HepG2 (cell line): ENCODE results near the gene PRKAR1B. TPM values are rescaled to one million over a fixed set of nuclear protein-coding genes. Genes with fewer than 3 reads are reported as not detected.

Experiments
- ATAC-seq: fragments of 200-7000 bp; cut with Tn5 transposase; 3 replicates; pipeline ENCODE4 v1.9.1; 2020; ENCODE audit warnings: mild to moderate bottlenecking, moderate library complexity
- BruUV-seq: library from RNA; stranded (reverse); fragments of 400-500 nt; replicated peaks from 2 replicates; lab custom pipeline; 2021; lab: Mats Ljungman, UMichigan
- CTCF ChIA-PET: fragments of 300-600 bp; formaldehyde crosslinking; extraction: SDS; loops from one replicate; lab custom pipeline; 2021; ENCODE audit warnings: low total read pairs, inconsistent platforms, low intra/inter-chr PET ratio; lab: Yijun Ruan, JAX
- POLR2A ChIA-PET: fragments of 350-600 bp; sonication (Branson Sonifier 250); formaldehyde crosslinking; loops from one replicate; lab custom pipeline; 2020; ENCODE audit warnings: antibody characterized with exemption, inconsistent platforms; lab: Yijun Ruan, JAX
- DNase-seq: peaks from one replicate; pipeline ENCODE4 v3.0.0-alpha.2; 2015; ENCODE audit warnings: low spot score
- FAIRE-seq: peaks from 3 replicates; lab custom pipeline; 2011; peaks lifted over from hg19 to GRCh38; lab: Jason Lieb, UNC
- H2AFZ ChIP-seq: one replicate; pipeline ENCODE4 v1.6.1; 2011; ENCODE audit warnings: low read length, inconsistent platforms
- H3K27ac ChIP-seq: fragments of 300-600 bp; 3 replicates; pipeline ENCODE4 v1.8.0; 2011; ENCODE audit warnings: mixed run types, mild to moderate bottlenecking, mixed read lengths, low read length, inconsistent platforms; ENCODE audit not compliant: insufficient read depth; ENCODE audit errors: extremely low read length
- H3K27me3 ChIP-seq, 2 experiments: fragments of 200-600 bp in 1 of 2; 2 replicates in 1 of 2; 3 replicates in 1 of 2; pipeline versions ENCODE4 v1.6.0 to v1.8.0; 2011; ENCODE audit warnings: low read length in 2 of 2, mild to moderate bottlenecking in 2 of 2, moderate library complexity in 2 of 2, inconsistent platforms in 1 of 2; ENCODE audit not compliant: insufficient read depth in 2 of 2, control insufficient read depth in 1 of 2
- H3K36me3 ChIP-seq, 2 experiments: fragments of 200-600 bp in 1 of 2; replicated peaks in 1 of 2; 2 replicates in 1 of 2; 3 replicates in 1 of 2; pipeline versions ENCODE4 v1.5.1 to v1.8.0; 2011; ENCODE audit warnings: low read length in 2 of 2, inconsistent platforms in 1 of 2; ENCODE audit not compliant: insufficient read depth in 2 of 2, control insufficient read depth in 1 of 2
- H3K4me1 ChIP-seq: 2 replicates; pipeline ENCODE4 v1.5.1; 2012; ENCODE audit warnings: low read length, inconsistent platforms; ENCODE audit not compliant: insufficient read depth
- H3K4me2 ChIP-seq: 2 replicates; pipeline ENCODE4 v1.6.0; 2011; ENCODE audit warnings: low read depth, low read length, inconsistent platforms
- H3K4me3 ChIP-seq, 3 experiments: fragments of 200-600 bp in 1 of 3; sonication (generic), shearing (Covaris generic) in 1 of 3; replicated peaks in 1 of 3; 2 replicates each; pipeline ENCODE4 v1.5.1; 2011 to 2016; ENCODE audit warnings: low read length in 3 of 3, inconsistent platforms in 2 of 3, low read depth in 2 of 3, mild to moderate bottlenecking in 2 of 3, control low read depth in 1 of 3, mixed read lengths in 1 of 3; ENCODE audit not compliant: insufficient read depth in 1 of 3
- H3K79me2 ChIP-seq: one replicate; pipeline ENCODE4 v1.6.1; 2011; ENCODE audit warnings: low read length, inconsistent platforms; ENCODE audit not compliant: insufficient read depth
- H3K9ac ChIP-seq: 2 replicates; pipeline ENCODE4 v1.6.0; 2011; ENCODE audit warnings: mild to moderate bottlenecking, low read depth, low read length, inconsistent platforms; ENCODE audit not compliant: insufficient read depth
- H3K9me3 ChIP-seq: 2 replicates; pipeline ENCODE4 v1.5.1; 2012; ENCODE audit warnings: mild to moderate bottlenecking, low read length
- H4K20me1 ChIP-seq: 2 replicates; pipeline ENCODE4 v1.6.0; 2011; ENCODE audit warnings: inconsistent platforms, mild to moderate bottlenecking, low read length, moderate library complexity; ENCODE audit not compliant: insufficient read depth
- DBP ChIP-seq: sonication (generic); formaldehyde crosslinking; IDR thresholded peaks from 2 replicates; pipeline ENCODE4 v1.4.0; 2020; ENCODE audit warnings: missing genetic modification reagents; ENCODE audit errors: not compliant biosample characterization
- FLYWCH1 ChIP-seq: sonication (generic); formaldehyde crosslinking; IDR thresholded peaks from 2 replicates; pipeline ENCODE4 v1.8.1; 2023; ENCODE audit warnings: mild to moderate bottlenecking, missing genetic modification reagents
- KLF15 ChIP-seq: sonication (generic); formaldehyde crosslinking; IDR thresholded peaks from 2 replicates; pipeline ENCODE4 v1.8.1; 2023; ENCODE audit warnings: borderline replicate concordance, mild to moderate bottlenecking, inconsistent platforms, missing genetic modification reagents, mixed read lengths
- NRL ChIP-seq: sonication (generic); formaldehyde crosslinking; IDR thresholded peaks from 2 replicates; pipeline ENCODE4 v1.5.0; 2020; ENCODE audit warnings: missing genetic modification reagents, mild to moderate bottlenecking, moderate library complexity, borderline replicate concordance
- RBM22 ChIP-seq: fragments of 200-400 bp; formaldehyde crosslinking; optimal IDR thresholded peaks from 2 replicates; pipeline ENCODE3; 2017; ENCODE audit warnings: mild to moderate bottlenecking, low read length, moderate library complexity
- SRF ChIP-seq: IDR thresholded peaks from 2 replicates; pipeline ENCODE4 v1.6.1; 2011; ENCODE audit warnings: mild to moderate bottlenecking, low read depth, low read length, moderate library complexity
- ZSCAN22 ChIP-seq: sonication (generic); formaldehyde crosslinking; IDR thresholded peaks from 2 replicates; pipeline ENCODE4 v1.4.0; 2020; ENCODE audit warnings: mild to moderate bottlenecking, missing genetic modification reagents
- WGBS: methylation state at CpG from one replicate; pipeline ENCODE4 v1.1.6; 2017; ENCODE audit warnings: low lambda C conversion rate; 5-methylcytosine and 5-hydroxymethylcytosine counted together
- in situ Hi-C: cut with HindIII; loops from 2 replicates; pipeline ENCODE4 v1.10.0; 2017; ENCODE audit warnings: low pct_unique_long_range_greater_than_20kb; ENCODE audit not compliant: extremely low pct_ligation_motif_present
- intact Hi-C: fragments of 100-400 bp; cut with micrococcal nuclease; formaldehyde crosslinking; loops from one replicate; pipeline ENCODE4 v1.10.0; 2022; ENCODE audit not compliant: unreplicated experiment
- polyA plus RNA-seq, 8 experiments: library from polyadenylated mRNA; depleted of rRNA in 3 of 8; stranded (reverse) in 7 of 8; unstranded in 1 of 8; fragments of >200 nt; fragmentation: Illumina TruSeq in 4 of 8; extraction: Trizol in 4 of 8; gene quantifications; 2 replicates each; pipeline versions ENCODE4 v1.2.1 to v1.2.3, GENCODE V29; 2011 to 2016; ENCODE audit warnings: low read depth in 4 of 8, missing spikeins in 1 of 8, mixed read lengths in 1 of 8; ENCODE audit not compliant: insufficient read depth in 1 of 8
- total RNA-seq, 5 experiments: library from RNA; depleted of rRNA; stranded (reverse); fragments of >200 nt; fragmentation: Illumina TruSeq; extraction: Trizol; gene quantifications; 2 replicates each; pipeline ENCODE4 v1.2.3, GENCODE V29; 2016; ENCODE audit warnings: low read depth in 1 of 5

Gene PRKAR1B
- total and polyA plus RNA-seq, 2 of the 13 experiments (the other 11 are each of a cell fraction or from before 2014, with no cell fraction given) = 7.9 to 28.2 TPM

- Histone ChIP-seq H3K4me2 (no peak overlapping the region), H3K9me3 (no peaks in the 10 kb centered on the region), H2AFZ (no peak overlapping the region), H3K27me3 (no peaks in the 10 kb centered on the region), H3K4me3 (no peak overlapping the region), H3K27ac (no peak overlapping the region), H3K36me3 (peaks cover 32 to 88% of the 10 kb centered on the region in 2 experiments; a peak in 4 of 5 replicates), H3K9ac (no peak overlapping the region), H3K79me2 (no peaks in the 10 kb centered on the region), H4K20me1 (no peaks in the 10 kb centered on the region), H3K4me1 (no peaks in the 10 kb centered on the region)
- DNase-seq = no peak
- TF ChIP-seq ZSCAN22 (CRISPR knock-in tag) = no peak
- no peak for TF ChIP-seq FLYWCH1 (CRISPR knock-in tag)
- TF ChIP-seq DBP = no peak
- TF ChIP-seq RBM22 = no peak
- no peak for TF ChIP-seq KLF15 (CRISPR knock-in tag)
- TF ChIP-seq SRF = no peak
- no peak for TF ChIP-seq NRL
- intact Hi-C loops = no loop called here
- POLR2A ChIA-PET = no interaction called here
- no TSS peak for BruUV-seq
- CTCF ChIA-PET = no interaction called here
- no peak for FAIRE-seq
- in situ Hi-C loops = no loop called here
- ATAC-seq = no peak
- WGBS = 94% methylated on average over 27 of the region's 35 CpGs
Observed at GRCh38 chr7:756928-757560, 30.0 kb upstream of the PRKAR1B start.
